ENCODE data around the gene BRD9. TPM values are rescaled to one million over a fixed set of nuclear protein-coding genes. Genes with fewer than 3 reads are reported as not detected.
"Not testable (repeated sequence)": the region's sequence is repeated elsewhere in the genome, so short reads cannot be mapped to it uniquely, and the experiment has no call there.

Gene BRD9
- total and polyA plus RNA-seq, 8 donors: 37.9 to 60.6 (median 48.1) TPM

DNA sequence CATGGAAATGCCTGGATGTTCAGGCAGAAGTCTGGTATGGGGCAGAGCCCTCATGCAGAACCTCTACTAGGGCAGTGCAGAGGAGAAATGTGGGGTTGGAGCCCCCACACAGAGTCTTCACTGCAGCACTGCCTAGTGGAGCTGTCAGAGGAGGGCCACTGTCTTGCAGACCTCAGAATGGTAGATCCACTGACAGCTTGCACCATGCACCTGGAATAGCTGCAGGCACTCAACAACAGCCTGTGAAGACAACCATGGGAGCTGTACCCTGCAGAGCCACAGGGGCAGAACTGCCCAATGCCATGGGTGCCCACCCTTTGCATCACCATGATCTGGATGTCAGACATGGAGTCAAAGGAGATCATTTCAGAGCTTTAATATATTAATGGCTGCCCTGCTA is 37.0 kb upstream of the BRD9 start:
- no peak for DNase-seq
- no peak for ATAC-seq
- no peaks in the 10 kb centered on the region for H3K36me3 ChIP-seq
- H3K27ac ChIP-seq: no peak overlapping the region
- peaks cover 8 to 36% of the 10 kb centered on the region in 2 donors for H3K27me3 ChIP-seq
- H3K4me1 ChIP-seq: peaks cover 6 to 10% of the 10 kb centered on the region in 2 donors
- TF ChIP-seq, protein P1, sequence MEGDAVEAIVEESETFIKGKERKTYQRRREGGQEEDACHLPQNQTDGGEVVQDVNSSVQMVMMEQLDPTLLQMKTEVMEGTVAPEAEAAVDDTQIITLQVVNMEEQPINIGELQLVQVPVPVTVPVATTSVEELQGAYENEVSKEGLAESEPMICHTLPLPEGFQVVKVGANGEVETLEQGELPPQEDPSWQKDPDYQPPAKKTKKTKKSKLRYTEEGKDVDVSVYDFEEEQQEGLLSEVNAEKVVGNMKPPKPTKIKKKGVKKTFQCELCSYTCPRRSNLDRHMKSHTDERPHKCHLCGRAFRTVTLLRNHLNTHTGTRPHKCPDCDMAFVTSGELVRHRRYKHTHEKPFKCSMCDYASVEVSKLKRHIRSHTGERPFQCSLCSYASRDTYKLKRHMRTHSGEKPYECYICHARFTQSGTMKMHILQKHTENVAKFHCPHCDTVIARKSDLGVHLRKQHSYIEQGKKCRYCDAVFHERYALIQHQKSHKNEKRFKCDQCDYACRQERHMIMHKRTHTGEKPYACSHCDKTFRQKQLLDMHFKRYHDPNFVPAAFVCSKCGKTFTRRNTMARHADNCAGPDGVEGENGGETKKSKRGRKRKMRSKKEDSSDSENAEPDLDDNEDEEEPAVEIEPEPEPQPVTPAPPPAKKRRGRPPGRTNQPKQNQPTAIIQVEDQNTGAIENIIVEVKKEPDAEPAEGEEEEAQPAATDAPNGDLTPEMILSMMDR (IDR thresholded peaks at IDR 0.05): no peak
- intact Hi-C loops (cut with DNase I): loop anchor here in 1 of 2 donors (10.0 kb wide), 1 partner anchor 245 kb away; no protein-coding TSS in a partner anchor
- no peaks in the 10 kb centered on the region for H3K9me3 ChIP-seq
- H3K4me3 ChIP-seq: no peak overlapping the region

GRCh38 chr5:929182-929581 is 36.6 kb upstream of the BRD9 start:
- DNase-seq, ATAC-seq, H3K36me3 ChIP-seq, H3K4me1 ChIP-seq, H3K9me3 ChIP-seq, H3K27ac ChIP-seq, H3K4me3 ChIP-seq: not testable (repeated sequence)
- H3K27me3 ChIP-seq: peaks cover 8 to 40% of the 10 kb centered on the region in 2 donors
- intact Hi-C loops (cut with DNase I): loop anchor here in 1 of 2 donors (10.0 kb wide), 1 partner anchor 246 kb away; no protein-coding TSS in a partner anchor

DNA sequence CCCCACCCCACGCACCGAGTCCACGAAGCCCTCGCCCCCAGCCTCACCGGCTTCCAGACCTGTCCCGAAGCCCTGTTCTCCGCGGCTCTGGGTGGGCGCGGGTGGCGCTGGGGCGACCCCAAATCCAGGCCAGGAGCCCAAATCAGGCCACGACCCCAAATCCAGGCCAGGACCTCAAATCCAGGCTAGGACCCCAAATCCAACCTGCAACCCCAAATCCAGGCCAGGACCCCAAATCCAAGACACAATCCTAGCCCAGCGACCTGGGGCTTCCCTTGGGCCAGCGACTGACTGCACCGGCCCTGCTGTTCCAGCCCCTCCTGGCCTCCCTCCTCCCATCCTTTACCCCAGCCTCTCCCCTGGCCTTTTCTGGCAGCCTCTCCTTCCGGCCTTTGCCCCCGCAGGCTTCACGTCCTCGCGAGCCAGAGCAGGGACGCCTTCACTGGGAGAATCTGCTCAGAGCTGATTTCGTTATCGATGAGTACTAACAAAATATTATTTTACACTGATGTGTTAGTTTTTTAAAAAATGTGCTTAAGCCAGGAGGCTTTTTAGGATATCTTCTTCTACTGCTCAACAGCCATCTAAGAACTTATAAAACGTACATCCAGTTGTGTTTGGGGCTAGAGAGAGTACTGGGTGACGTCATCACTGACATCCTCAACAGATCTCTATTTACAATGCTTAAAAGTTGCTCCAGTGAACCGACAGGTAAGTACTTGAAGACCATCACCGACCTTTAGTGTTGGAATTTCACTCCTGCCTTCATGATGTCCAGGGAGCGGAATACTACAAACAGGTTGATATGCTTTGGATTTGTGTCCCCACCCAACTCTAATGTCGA is 34.8 kb upstream of the BRD9 start:
- TF ChIP-seq, protein P1 (IDR thresholded peaks at IDR 0.05): no peak
- no peaks in the 10 kb centered on the region for H3K36me3 ChIP-seq
- no peaks in the 10 kb centered on the region for H3K9me3 ChIP-seq
- DNase-seq: no peak
- peaks cover 6 to 13% of the 10 kb centered on the region in 2 donors for H3K4me1 ChIP-seq
- peak overlapping the region; percentile 20 to 27 for H3K4me3 ChIP-seq
- H3K27me3 ChIP-seq: peaks cover 8 to 40% of the 10 kb centered on the region in 2 donors
- ATAC-seq: no peak
- H3K27ac ChIP-seq: no peak overlapping the region
- intact Hi-C loops (cut with DNase I): loop anchor here in 1 of 2 donors (10.0 kb wide), 1 partner anchor 247 kb away; no protein-coding TSS in a partner anchor

DNA sequence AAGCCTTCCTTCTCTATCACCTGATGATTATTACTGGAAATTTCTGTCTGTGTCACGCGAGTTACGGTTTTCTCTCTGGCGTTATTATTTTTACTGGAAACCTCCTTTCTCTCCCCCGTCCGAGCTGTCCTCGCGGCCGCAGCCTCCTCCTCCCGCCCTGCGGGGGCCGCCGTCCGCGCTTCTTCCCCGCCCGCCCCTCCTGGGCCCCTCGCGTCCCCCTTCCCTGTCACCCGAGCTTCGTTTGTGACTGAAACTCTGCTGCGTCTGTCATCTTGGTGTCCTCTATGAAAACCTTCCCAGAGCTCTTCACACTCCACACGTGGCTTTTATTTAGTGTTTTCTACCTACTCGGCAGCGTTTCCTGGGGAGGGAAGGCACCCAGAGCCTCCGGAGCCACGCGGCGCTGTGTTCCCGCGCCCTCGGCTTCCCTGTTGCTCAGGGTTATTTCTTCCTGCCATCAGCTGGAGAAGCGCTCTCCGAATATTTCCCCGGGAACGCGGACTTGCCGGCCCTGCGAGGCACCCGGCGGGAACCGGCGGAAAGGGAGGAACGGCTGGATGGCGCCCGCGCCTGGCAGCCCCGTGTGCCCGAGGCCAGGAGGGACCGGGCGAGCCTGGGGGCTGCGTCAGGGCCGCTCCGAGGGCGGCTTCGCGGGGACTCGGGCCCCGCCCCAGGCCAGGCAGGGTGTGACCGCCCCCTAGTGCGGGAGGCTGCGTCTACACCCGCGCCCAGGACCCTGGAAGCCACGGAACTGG is 34.0 kb upstream of the BRD9 start:
- peak in 1 of 4 donors; percentile 59 for DNase-seq
- no peak overlapping the region for H3K27ac ChIP-seq
- intact Hi-C loops (cut with DNase I): loop anchor here in 1 of 2 donors (10.0 kb wide), 1 partner anchor 248 kb away; no protein-coding TSS in a partner anchor

DNA sequence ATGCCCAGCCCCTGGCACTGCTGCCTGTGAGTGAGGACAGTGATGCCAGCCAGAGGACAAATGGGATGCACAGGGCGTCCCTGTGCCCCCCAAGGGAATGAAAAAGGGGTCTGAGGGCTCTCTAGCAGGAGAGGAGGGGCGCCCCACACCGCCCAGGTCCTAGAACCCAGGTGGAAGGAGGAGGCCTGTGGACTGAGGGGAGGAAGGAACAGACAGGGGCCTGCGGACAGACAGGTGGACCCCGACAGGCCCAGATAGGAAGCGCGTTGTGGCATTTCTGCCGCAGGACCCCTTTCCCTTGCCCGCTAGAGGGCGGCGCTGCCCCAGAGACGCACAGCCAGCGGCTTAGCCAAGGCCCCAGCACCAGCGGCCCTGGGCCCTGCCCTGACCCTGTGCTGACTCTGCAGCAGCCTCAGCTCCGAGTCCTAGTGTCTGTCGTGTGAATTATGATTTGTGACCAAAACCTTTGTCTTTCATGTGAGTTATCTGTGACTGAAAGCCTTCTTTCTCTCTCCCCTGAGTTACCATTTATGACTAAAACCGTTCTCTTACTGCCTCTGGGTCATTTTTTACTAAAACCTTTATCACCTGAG is 30.8 kb upstream of the BRD9 start:
- Histone ChIP-seq H3K4me1 (peaks cover 6 to 13% of the 10 kb centered on the region in 2 donors), H3K9me3 (no peaks in the 10 kb centered on the region), H3K4me3 (no peak overlapping the region), H3K27me3 (peaks cover 8 to 40% of the 10 kb centered on the region in 2 donors), H3K27ac (no peak overlapping the region), H3K36me3 (no peaks in the 10 kb centered on the region)
- TF ChIP-seq, protein P1 (IDR thresholded peaks at IDR 0.05): peak; percentile 84 to 93
- ATAC-seq (peak; percentile 94), DNase-seq (peak; percentile 70 to 91 (median 80))
- intact Hi-C loops (cut with DNase I): loop anchor here in 1 of 2 donors (10.0 kb wide), 1 partner anchor 251 kb away; no protein-coding TSS in a partner anchor

More for the DNA sequence above, 34.0 kb upstream of the BRD9 start:
- H3K27me3 ChIP-seq: peaks cover 8 to 40% of the 10 kb centered on the region in 2 donors
- H3K36me3 ChIP-seq: no peaks in the 10 kb centered on the region
- peak overlapping the region; percentile 20 to 27 for H3K4me3 ChIP-seq
- H3K9me3 ChIP-seq: no peaks in the 10 kb centered on the region
- peak; percentile 76 for ATAC-seq
- TF ChIP-seq, protein P1 (IDR thresholded peaks at IDR 0.05): peak in 1 of 2 donors; percentile 11
- H3K4me1 ChIP-seq: peaks cover 6 to 13% of the 10 kb centered on the region in 2 donors
